ENCODE data around the gene SFXN5.

Gene SFXN5

DNA sequence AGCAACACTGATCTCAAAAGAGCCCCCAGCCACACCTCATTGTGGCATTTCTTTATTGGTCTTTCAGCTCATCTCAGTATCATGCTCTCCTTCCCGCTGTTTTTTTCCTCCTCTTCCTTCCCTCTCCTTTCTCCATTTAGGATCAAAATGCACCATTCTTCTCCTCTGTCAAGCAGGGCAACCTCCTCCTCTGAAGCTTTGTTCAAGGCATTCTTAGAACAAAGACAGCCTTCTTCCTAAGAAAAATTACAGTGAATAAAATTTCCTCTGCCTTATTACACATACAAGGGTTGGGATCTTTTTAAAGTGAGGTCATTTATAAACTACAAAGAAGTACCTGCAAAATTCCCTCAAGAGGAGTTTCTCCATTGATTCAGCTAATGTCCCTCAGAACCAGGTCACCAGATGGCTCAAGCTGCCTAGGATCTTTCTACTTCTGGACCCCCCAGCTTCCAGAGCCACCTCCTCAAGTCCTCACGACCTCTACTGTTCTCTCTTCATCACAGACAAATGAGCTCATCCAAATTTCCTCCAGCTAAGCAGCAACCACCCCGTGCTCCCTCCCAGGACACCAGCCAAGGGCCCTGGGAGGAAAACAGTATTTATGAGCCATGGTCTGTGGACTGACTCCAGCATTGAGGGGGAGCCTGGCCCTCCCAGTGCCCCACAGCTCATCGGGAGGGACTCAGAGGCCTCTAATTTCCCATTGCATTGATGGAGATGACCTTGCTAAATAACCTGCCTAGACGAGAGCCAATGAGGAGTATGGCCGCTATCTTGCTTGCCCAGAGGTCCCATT, 18.0 kb downstream of the SFXN5 start:
- no peak for DNase-seq (ENCODE audit: low read depth)

DNA sequence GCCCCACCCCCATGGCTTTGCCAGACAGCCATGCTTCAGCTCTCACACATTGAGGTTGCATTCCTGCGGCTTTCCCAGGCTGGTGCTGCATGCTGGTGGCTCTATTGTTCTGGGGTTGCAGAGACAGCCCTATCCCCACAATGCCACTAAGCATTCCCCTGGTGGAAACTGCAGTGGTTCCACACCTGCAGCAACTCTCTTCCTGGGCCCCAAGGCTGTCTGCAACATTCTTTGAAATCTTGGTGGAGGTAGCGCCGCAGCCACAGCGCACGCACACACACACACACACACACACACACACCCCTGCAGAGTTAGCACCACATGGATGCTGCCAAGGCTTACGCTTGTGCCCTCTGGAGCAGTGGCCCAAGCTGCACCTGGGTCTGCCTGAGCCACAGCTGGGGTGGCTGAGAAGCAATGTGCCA, 21.4 kb downstream of the SFXN5 start:
- DNase-seq (ENCODE audit: low read depth): no peak

DNA sequence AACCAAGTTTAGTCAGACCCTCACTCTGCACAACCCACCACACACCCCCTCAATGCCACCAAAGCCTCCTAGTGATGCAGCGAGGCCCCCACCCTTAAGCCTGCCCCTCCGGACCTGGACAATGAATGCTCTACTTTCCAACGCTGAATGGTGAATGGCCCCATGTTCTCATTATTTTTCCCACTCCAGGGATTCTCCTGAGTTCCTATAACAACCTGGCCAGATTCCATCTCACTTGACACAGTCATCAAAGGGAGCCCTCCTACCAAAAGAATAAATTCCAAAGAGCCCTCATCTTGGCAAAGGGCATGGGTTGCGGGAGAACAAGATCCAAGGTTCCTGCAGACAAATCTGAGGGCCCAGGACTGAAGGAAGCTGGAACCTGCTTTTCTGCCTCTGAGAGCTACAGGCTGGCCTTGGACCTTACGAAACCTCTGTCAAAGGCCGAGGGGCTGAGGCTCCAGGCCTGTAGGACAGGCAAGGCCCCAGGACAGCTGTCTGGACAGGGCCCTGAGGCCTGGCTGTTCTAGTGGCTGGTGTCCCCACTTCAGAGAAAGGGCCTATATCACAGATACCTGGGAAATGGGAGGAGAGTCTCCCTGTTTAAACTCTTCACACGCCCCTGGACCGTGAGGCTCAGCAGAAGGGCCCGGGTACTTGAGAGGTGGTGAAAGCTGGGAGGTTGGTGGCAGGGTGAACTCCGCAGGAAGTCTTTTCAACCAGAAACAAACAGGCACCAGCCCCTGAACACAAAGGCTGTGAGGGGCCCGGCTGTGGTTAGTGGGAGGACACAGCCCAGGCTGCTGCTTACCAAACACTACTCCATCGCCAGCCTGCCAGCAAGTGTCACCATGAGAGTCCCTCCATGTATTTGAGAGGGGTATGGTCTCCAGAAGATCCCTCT, 27.3 kb downstream of the SFXN5 start:
- no peak for DNase-seq (ENCODE audit: low read depth)

DNA sequence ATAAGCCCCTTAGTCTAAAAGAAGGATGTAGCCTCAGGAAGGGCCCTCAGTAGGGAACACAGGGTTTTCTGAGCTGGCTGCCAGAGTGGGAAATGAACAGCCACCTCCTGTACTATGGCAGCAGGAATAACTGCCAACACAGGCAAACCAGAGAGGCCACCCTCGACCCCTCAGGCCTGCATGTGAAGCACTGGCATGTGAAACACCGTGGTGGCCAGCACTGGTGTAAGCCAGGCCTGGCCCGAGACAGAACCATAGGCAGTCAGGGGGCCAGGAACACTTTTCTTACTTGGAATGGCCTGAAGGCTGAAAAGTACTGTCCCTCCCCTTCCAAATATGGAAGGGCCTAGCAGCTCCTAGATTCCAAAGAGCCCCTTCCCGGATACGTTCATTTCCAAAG, 28.2 kb downstream of the SFXN5 start:
- DNase-seq (ENCODE audit: low read depth): no peak

DNA sequence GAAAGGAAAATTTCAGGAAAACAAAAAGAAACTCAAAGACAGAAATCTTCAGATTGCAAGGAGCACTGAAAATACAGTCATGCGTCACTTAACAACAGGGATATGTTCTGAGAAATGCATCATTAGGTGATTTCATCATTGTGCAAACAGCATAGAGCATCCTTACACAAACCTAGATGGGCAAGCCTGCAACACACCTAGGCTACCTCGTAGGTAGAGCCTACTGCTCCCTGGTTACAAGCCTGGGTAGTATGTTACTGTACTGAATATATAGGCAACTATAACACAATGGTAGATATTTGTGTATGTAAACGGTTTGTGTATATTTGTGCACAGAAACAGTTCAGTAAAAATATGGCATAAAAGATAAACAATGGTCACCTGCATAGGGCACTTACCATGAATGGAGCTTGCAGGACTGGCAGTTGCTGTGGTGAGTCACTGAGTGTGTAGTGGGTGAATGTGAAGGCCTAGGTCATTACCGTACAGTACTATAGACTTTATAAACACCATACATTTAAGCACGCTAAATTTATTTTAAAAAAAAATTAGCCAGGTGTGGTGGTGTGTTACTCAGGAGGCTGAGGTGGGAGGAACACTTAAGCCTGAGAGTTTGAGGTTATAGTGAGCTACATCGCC, 33.4 kb downstream of the SFXN5 start:
- no peak for DNase-seq (ENCODE audit: low read depth)

DNA sequence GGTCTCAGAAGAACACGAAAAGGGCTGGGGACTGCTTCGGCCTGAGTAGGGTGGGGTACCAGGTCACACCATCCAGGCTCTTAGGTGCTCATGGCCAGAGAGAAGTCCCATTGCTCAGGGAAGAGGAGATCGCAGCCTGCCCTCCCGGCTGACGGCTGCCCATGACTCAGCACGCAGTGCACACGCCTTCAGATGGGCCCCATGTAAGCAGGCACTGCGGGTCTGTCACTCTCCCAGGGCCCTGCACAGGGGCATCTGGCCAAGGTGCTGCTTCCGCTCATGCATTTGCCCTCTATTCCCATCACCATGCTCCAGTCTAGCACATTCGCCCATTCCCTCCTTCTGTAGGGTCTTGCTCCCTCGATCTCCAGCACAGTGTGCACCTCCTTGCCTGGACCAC, 34.7 kb downstream of the SFXN5 start:
- DNase-seq (ENCODE audit: low read depth): no peak

DNA sequence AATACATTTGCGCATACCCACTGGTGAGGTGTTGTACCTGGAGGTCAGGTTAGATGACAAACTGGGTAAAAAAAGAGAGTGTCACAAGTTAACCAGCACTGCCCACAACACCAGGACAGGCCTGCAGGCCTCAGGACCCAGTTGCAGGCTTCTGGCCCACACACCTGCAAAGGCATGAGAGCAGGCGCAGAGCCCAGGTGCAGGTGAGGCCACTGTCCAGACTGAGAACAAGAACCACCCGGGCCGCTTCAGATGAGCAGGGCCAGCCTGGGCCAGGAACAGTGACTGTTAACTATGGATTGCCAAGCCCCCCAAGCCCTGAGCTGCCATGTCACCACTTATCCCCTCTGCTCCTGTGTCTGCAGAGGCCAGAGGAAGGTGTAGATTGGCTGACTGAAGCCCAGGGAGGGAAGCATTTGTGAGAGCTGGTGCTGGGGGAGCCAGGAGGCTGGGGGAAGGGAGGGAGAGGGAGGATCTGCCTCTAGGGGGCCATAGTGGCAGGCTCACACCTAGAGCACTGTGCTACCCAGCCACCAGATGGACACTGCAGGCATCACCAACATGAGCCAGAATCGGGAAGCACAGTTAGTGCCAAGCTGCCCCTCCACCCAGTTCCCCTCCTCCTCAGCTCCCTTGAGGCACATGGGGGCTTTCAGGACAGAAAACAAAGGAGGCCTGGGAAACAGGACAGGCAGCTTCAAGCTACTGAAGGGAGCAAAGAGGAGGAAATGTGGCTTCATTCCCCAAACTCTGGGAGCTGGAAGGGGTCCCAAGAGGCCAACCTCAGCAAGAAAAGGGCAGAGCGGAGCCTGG, 35.4 kb downstream of the SFXN5 start:
- DNase-seq (ENCODE audit: low read depth): no peak

DNA sequence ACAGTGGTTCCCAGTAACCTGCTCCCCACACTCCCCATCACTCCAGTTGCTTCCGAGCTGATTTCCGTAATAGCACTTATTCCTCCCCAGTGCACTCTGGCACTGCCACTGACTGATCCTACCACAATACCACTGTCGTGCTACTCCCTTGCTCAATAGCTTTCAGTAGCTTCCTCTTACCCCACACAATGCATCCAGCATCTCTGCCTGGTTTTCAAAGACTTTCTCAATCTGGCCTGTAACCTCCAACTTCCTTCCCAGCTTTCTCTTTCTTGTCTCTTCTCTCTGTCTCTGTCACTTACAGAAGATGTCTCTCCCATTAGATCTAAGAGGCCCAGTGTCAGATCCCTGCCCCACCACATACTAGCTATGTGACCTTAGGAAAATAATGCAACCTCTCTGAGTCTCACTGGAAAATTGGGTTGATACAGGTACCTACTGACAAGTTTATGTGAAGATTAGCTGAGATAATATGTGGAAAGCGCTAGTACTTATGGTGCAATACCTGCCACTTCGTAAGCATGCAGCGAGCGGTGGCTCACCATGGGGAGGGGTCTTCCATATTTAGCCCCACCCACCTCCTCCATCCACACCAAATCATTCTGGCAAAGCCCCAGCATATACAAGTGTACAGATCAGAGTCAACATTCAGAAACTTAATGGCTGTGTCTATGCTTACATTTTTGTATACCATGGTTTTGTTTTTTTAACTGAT, 36.7 kb downstream of the SFXN5 start:
- no peak for DNase-seq (ENCODE audit: low read depth)

DNA sequence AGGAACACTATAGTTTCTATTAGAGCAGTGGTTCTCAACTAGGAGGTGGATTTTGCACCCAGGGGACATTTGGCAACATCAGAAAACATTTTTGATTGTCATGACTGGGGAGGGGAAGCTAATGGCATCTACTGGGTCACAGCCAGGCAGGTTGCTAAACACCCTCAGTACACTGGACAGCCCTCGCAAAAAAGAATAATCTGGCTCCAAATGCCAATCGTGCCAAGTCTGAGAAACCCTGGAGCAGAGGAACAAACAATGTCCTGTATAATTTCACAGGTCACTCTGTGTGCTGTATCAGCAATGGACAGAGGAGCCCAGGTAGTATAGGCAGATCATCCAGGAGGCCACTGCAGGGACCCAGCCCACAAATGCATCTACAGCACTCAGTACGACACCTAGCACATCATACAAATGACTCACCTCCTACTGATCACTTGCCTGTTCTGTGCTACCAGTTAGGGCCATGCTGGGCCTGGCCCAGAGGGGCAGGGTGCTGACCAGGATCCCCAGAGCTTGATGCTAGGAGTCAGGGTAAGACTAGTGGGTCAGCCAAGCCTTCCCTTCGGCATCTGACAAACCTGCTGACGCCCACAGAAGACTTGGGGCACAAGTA, 37.6 kb downstream of the SFXN5 start:
- no peak for DNase-seq (ENCODE audit: low read depth)

DNA sequence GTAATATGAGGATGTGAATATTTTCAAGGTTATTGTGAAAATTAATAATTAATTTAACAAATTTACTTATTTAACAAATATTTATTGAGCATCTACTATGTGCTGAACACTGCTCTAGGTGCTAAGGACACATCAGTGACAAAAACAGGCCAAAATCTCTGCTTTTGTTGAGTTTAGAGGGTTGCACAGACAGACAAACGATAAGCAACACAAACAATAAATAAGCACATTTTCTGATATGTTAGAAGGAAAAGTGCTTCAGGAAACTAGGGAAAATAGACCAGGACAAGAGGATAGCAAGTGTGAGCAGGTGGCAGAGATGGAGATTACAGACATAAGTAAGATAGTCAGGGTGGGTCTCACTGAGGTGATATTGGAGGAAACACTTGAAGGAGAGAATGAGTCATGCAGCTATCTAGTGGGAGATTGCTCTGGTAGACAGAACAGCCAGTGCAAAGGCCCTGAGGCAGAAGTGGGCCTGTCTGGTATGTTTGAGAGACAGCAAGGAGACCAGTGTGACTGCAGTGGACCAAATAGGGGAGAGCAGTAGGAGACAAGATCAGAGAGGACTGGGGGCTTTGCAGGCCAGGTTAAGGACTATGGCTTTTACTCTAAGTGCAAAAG, 38.3 kb downstream of the SFXN5 start:
- no peak for DNase-seq (ENCODE audit: low read depth)

DNA sequence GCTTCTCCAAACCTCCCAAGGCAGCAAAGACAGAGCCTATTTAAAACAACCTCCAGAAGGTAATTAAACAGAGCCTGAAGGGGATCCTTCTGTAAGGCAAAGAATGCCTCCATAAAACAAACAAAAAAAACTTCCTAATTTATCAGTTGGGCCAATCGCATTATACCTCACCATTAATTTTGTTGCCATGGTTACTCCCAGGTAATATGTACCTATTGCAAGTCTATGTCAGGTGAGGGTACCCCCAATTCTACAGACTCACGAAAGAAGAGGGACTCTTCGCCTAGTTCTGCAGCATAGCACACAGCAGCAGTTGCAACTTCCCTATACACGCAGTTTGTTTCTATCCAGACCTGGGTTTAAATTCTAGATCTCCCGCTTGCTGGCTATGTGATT, 38.8 kb downstream of the SFXN5 start:
- DNase-seq (ENCODE audit: low read depth): no peak

DNA sequence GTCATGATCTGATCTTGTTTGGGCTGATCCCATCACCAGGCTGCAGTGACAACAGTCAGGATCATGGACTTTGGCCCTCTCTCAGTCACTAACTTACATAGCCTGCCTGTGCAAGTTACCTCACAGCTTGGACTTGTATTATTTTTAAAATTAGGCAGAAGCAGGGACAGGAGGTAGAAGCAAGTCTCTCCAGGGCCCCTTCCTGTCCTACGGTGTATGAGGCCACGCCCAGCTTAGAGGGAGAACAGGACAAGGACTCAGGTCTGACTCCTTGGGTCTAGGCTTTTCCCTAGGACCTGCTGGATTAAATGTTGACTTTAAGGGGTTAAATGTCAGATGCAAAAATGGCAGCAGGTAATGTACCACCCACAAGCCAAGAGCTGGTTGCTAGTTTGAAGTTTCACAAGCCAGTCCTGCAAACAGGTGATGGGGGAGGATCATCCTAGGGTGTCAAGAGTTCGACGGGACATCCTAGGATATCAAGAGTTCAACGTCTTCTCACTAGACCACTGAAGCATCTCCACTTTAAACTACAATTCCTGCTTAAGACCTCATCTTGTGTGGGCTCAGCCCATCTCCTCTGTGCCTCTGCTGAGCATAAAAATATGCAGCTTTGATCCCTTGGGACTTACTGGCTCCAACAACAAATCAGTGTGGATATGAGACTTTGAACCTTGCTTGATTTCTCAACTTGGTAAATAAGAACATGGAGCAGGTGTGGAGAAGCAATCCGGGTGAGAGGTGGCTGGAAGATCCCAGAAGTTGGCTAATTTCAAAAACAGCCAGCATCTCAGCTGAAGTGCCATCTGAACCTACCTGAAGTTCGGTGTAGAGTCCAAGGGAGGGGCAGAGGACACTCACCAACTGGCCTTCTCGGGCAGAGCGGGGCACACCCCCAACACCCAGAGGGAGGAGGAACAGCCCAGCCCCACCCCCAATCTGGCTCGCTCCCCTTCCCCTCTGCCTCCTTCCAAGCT, 39.5 kb downstream of the SFXN5 start:
- DNase-seq (ENCODE audit: low read depth): no peak

DNA sequence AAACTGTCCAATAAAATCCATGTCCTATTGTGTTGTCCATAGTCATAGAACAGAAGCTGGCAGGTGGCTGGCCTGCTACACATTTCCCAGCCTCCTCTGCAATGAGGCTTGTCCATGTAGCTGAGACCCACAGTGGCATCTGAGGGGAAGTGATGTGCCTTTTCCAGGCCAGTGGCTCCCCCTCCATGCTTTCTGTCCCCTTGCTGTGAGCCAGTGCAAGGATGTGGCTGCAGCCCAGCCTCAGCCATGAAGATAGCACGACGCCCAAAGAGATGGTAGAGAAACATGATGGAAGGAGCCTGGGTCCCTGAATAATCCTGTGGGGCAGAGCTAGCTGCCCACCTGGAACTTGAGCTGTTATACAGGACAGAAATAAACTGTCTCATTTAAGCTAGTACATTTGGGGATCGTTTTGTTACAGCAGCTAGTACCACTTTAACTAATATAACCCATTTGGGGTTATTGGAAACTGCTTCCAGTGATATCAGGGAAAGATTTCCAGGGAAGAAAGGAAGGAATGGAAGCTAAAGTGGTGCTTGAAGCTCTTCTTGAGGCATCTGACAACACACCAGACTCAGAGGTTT, 40.3 kb downstream of the SFXN5 start:
- no peak for DNase-seq (ENCODE audit: low read depth)

DNA sequence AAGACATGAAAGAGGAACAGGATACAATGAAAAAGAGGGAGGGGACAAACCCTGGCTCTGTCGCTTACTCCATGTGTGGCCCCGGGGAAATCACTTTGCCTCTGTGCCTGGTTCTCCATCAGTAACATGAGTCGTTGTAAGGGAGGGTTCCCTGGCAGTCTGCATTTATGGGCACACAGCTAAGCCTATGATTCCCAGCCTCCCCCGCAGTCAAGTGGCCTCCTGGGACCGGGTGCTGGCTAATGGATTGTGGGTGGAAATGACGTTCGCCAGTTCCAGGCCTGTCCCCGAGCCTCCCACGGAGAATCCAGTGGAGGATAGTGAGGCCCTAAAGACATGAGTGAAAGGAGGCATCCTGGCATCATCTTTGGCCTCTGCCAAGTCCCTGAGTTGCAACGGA, 42.7 kb downstream of the SFXN5 start:
- no peak for DNase-seq (ENCODE audit: low read depth)

DNA sequence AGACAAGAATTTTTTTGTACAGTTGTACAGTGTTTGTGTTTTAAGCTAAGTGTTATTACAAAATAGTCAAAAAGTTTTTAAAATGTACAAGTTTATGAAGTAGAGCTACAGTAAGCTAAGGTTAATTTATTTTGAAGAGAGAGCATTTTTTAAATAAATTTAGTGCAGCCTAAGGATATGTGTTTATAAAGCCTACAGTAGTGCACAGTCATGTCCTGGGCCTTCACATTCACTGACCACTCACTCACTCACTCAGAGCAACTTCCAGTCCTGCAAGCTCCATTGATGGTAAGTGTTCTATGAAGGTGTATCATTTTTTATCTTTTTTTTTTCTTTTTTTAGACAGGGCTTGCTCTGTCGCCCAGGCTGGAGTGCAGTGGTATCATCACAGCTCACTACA, 44.2 kb downstream of the SFXN5 start:
- no peak for DNase-seq (ENCODE audit: low read depth)

DNA sequence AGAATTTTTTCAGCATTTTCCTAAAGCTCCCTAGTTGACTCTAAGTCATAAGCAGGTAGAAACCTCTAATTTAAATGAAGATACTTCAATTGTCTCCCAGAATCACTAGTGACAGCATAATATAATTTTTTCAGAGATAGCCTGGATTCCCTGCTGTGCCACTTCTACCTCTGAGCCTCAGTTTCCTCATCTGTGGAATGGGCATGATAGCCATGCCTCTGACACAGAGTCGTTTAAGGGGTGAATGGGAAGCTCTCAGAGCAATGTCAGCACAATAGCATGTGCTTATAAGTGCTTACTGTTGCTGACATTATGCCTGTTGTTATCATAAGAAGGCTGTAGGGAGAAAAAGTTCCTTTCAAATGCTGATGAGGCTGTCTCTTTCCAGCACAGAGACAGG, 48.0 kb downstream of the SFXN5 start:
- DNase-seq (ENCODE audit: low read depth): no peak

DNA sequence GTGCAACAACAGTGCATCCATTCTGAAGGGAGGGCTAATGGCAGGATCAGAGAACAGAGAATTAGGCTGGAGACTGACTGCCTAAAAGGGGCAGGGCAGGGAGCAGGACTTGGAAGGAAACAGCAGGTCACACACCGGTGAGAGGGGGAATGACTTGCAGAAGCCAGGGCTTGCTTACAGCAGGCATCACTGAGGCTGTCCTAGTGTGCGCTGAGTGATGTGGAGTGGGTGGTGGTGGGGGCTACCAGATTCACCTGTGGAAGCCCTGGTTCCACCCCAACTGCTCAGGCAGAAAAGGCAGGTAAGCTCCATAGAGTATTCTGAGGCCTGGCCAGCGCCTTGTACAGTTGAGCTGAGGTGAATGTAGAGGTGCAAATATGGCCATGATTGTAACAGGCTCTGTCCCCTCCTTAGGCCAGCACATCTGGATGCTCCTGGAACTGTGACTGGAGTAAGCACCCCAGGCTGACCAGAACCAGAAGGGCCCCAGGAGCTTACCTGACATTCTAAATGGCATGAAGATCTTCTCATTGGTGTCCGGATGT, 49.4 kb downstream of the SFXN5 start:
- no peak for DNase-seq (ENCODE audit: low read depth)

DNA sequence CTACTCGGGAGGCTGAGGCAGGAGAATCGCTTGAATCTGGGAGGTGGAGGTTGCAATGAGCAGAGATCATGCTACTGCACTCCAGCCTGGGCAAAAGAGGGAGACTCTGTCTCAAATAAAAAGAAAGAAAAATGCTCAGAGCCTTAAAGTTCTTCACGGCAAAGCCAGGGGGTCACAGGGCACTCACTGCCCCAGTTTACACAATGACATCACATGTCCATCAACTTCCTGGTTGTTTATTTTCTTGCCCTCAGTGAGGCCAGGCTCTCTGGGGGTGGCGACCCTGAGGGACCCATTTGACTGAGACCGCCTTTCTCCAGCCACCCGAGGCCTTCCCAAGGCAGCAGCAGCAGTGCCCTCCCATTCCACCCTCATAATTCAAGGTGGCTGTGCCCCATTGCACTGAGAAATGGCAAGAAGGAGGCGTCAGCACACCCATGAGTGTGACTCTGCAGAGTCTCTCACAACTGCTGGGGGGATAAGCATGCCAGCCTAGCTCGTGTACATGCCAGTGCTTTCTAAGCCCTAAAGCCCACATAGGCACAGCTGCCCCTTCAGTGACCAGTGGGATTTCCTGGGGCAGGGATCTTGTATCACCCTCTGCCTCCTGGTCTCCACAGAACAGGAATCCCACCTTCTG, 50.0 kb downstream of the SFXN5 start:
- DNase-seq (ENCODE audit: low read depth): no peak

All from HS-5 (cell line).